ENCODE measurements around the gene DNAJB11.

DNA sequence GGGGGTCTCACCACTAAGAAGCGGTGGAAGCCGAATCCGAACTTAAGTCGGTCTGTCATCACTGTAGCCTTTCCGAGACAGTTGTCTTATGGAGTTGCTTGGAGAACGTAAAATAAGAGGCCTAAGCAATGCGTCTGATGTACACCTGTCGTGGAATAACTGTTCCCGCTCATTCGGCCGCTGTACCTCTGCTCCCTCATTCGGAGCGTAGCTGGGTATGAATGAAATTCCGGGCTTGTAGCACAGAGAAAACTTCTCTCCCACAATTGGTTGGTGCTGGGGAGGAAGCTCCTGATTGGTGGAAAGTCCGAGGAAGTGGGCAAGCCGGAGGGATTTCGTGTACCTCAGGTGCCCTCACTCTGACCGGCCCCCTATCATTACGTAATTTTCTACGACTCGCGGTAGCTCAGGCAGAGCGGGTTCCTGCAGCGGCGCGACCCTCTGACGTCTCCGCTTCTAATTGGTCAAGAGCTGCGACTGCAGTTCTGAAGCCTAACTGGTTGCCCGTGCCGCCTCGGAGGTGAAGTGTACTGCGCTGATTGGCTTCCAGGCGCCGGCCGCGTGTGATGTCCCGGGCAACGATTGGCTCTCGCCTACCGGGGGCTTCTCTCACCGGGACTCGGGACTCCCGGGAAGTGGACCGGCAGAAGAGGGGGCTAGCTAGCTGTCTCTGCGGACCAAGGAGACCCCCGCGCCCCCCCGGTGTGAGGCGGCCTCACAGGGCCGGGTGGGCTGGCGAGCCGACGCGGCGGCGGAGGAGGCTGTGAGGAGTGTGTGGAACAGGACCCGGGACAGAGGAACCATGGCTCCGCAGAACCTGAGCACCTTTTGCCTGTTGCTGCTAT, at the start of gene DNAJB11:
- TF ChIP-seq GATA2 (IDR thresholded peaks at IDR 0.05; ENCODE audit: low read depth, low read length): no peak
- TF ChIP-seq GATA3 (IDR thresholded peaks at IDR 0.05; ENCODE audit: low read depth, low read length): no peak
